OCI-LY3 (cell line): Measurements from ENCODE around the gene TRDMT1.
"Not testable (repeated sequence)": the region's sequence is repeated elsewhere in the genome, so short reads cannot be mapped to it uniquely, and the experiment has no call there.

Source experiments
- H2AFZ ChIP-seq: fragments of 200-600, 300-600 bp; shearing (Covaris generic); 2 replicates; pipeline ENCODE4 v1.6.0; 2014; ENCODE audit warnings: antibody characterized with exemption, low read depth, low read length
- H3K27ac ChIP-seq: fragments of 200-600, 300-600 bp; sonication (generic); 2 replicates; pipeline ENCODE4 v1.5.1; 2014; ENCODE audit warnings: mild to moderate bottlenecking, low read length, moderate library complexity, mixed read lengths
- H3K27me3 ChIP-seq: fragments of 200-600, 300-600 bp; sonication (generic); 2 replicates; pipeline ENCODE4 v1.6.1; 2014; ENCODE audit warnings: low read depth, low read length, mixed read lengths
- H3K36me3 ChIP-seq: fragments of 200-600, 300-600 bp; sonication (generic); replicated peaks from 2 replicates; pipeline ENCODE3; 2014; ENCODE audit warnings: low read depth, low read length, mixed read lengths
- H3K4me1 ChIP-seq: fragments of 300-600, 200-600 bp; sonication (generic); 2 replicates; pipeline ENCODE4 v1.6.1; 2014; ENCODE audit warnings: low read length, mixed read lengths
- H3K4me2 ChIP-seq: fragments of 200-600, 300-600 bp; sonication (generic); 2 replicates; pipeline ENCODE4 v1.6.1; 2014; ENCODE audit warnings: low read length, mixed read lengths
- H3K4me3 ChIP-seq: fragments of 300-600, 200-600 bp; sonication (generic); 2 replicates; pipeline ENCODE4 v1.5.1; 2014; ENCODE audit warnings: antibody characterized with exemption, mild to moderate bottlenecking, low read length, moderate library complexity
- H3K79me2 ChIP-seq: fragments of 300-600, 200-600 bp; shearing (Covaris generic); 2 replicates; pipeline ENCODE4 v1.6.1; 2014; ENCODE audit warnings: mild to moderate bottlenecking, low read length, mixed read lengths
- H3K9ac ChIP-seq: fragments of 300-600, 200-600 bp; shearing (Covaris generic); 2 replicates; pipeline ENCODE4 v1.6.0; 2014; ENCODE audit warnings: mild to moderate bottlenecking, low read length, moderate library complexity
- H3K9me3 ChIP-seq: fragments of 200-600, 300-600 bp; shearing (Covaris generic); 2 replicates; pipeline ENCODE4 v1.6.1; 2014; ENCODE audit warnings: low read length, mixed read lengths; ENCODE audit not compliant: insufficient read depth
- H4K20me1 ChIP-seq: fragments of 200-600, 300-600 bp; sonication (generic); 2 replicates; pipeline ENCODE4 v1.6.1; 2016; ENCODE audit warnings: low read length, mixed read lengths; ENCODE audit not compliant: insufficient read depth
- CTCF ChIP-seq: fragments of 200-600, 300-600 bp; sonication (generic); IDR thresholded peaks from 2 replicates; pipeline ENCODE4 v1.5.1; 2014; ENCODE audit warnings: antibody characterized with exemption, low read length, low read depth
- EZH2phosphoT487 ChIP-seq: fragments of 200-600 bp; shearing (Covaris generic); IDR thresholded peaks from 2 replicates; pipeline ENCODE4 v1.6.1; 2018; ENCODE audit warnings: antibody characterized with exemption, mixed run types, low read depth

TRDMT1 gene

GRCh38 chr10:17116193-17116592, 85.3 kb downstream of the TRDMT1 start:
- no peak overlapping the region for H3K27ac ChIP-seq
- H3K79me2 ChIP-seq = no peaks in the 10 kb centered on the region
- H3K9ac ChIP-seq = no peak overlapping the region
- H3K36me3 ChIP-seq = no peaks in the 10 kb centered on the region
- no peak overlapping the region for H2AFZ ChIP-seq
- TF ChIP-seq EZH2phosphoT487 (no peak), CTCF (no peak)
- H3K27me3 ChIP-seq = no peaks in the 10 kb centered on the region
- H4K20me1 ChIP-seq = no peaks in the 10 kb centered on the region
- no peak overlapping the region for H3K4me2 ChIP-seq
- no peaks in the 10 kb centered on the region for H3K9me3 ChIP-seq
- no peaks in the 10 kb centered on the region for H3K4me1 ChIP-seq
- no peak overlapping the region for H3K4me3 ChIP-seq

GRCh38 chr10:17115683-17116082, 85.8 kb downstream of the TRDMT1 start:
- H3K9ac ChIP-seq = no peak overlapping the region
- no peaks in the 10 kb centered on the region for H3K9me3 ChIP-seq
- H3K4me2 ChIP-seq = no peak overlapping the region
- no peak overlapping the region for H3K4me3 ChIP-seq
- H3K4me1 ChIP-seq = no peaks in the 10 kb centered on the region
- H3K27me3 ChIP-seq = no peaks in the 10 kb centered on the region
- H3K27ac ChIP-seq = no peak overlapping the region
- no peaks in the 10 kb centered on the region for H3K79me2 ChIP-seq
- no peaks in the 10 kb centered on the region for H4K20me1 ChIP-seq
- TF ChIP-seq EZH2phosphoT487 (no peak), CTCF (no peak)
- H2AFZ ChIP-seq = no peak overlapping the region
- no peaks in the 10 kb centered on the region for H3K36me3 ChIP-seq

DNA sequence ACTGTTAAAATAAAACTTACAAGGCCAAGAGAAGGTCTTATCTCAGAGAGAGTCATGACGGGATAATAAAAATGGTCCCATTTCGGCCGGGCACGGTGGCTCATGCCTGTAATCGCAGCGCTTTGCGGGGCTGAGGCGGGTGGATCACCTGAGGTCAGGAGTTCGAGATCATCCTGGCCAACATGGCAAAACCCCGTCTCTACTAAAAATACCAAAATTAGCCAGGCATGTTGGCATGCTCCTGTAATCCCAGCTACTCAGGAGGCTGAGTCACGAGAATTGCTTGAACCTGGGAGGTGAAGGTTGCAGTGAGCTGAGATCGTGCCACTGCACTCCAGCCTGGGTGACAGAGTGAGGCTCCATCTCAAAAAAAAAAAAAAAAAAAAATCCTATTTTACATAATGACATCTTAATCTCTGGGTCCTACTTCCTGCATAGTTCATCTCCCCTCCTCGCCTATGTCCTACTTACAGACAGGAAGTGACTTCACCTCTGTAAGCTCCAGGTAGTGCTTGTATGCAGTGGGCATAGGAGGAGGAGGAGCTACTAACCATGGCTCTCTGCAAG, 86.5 kb downstream of the TRDMT1 start:
- not testable (repeated sequence) for H3K79me2 ChIP-seq, H2AFZ ChIP-seq, H3K4me2 ChIP-seq, H3K9ac ChIP-seq, H3K4me1 ChIP-seq, H3K27ac ChIP-seq, H3K4me3 ChIP-seq, H4K20me1 ChIP-seq, H3K27me3 ChIP-seq, H3K36me3 ChIP-seq, H3K9me3 ChIP-seq

GRCh38 chr10:17113889-17114540, 87.5 kb downstream of the TRDMT1 start:
- Histone ChIP-seq H3K27me3 (no peaks in the 10 kb centered on the region), H3K9me3 (no peaks in the 10 kb centered on the region), H4K20me1 (no peaks in the 10 kb centered on the region), H3K79me2 (no peaks in the 10 kb centered on the region), H3K4me2 (no peak overlapping the region), H3K4me3 (no peak overlapping the region), H3K9ac (no peak overlapping the region), H3K27ac (no peak overlapping the region), H3K4me1 (no peaks in the 10 kb centered on the region), H2AFZ (no peak overlapping the region), H3K36me3 (no peaks in the 10 kb centered on the region)
- TF ChIP-seq CTCF (no peak), EZH2phosphoT487 (no peak)
